Gastrocnemius medialis (tissue), 4 donors: ENCODE measurements around the gene FAM210B.

Source experiments
- POLR2A ChIP-seq, 2 donors: fragments of 450-650 bp; IDR thresholded peaks; one replicate each; pipeline ENCODE4 v1.6.1; 2017; ENCODE audit warnings: antibody characterized with exemption in 2 of 2, mild to moderate bottlenecking in 2 of 2, moderate library complexity in 2 of 2
- TF ChIP-seq, protein P1 (sequence below), 5 experiments: fragments of 450-650 bp in 3 of 5; fragments of 200-600 bp in 2 of 5; sonication (generic) in 2 of 5; IDR thresholded peaks in 4 of 5; conservative IDR thresholded peaks in 1 of 5; 1 replicate in 4 of 5; 2 replicates in 1 of 5; pipeline ENCODE4 v1.5.1; 2016 to 2019; ENCODE audit warnings: antibody characterized with exemption in 5 of 5, mild to moderate bottlenecking in 3 of 5, moderate library complexity in 3 of 5

DNA sequence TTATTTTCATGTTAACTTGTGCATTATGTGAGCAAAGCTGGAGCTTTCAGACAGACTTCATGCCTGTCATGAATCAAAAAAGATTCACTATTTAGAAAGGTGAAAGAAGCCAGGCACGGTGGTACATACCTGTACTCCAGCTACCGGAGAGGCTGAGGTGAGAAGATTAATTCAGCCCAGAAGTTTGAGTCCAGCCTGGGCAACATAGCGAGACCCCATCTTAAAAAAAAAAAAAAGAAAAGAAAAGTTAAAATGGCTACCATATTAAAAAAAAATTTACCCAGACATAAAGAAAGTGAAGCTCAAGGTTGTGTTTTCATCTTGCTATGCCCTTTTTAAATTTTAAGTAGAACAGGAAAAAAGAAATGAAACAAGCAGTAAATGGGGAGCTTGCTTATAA is 54.2 kb downstream of the FAM210B start:
- TF ChIP-seq, protein P1, sequence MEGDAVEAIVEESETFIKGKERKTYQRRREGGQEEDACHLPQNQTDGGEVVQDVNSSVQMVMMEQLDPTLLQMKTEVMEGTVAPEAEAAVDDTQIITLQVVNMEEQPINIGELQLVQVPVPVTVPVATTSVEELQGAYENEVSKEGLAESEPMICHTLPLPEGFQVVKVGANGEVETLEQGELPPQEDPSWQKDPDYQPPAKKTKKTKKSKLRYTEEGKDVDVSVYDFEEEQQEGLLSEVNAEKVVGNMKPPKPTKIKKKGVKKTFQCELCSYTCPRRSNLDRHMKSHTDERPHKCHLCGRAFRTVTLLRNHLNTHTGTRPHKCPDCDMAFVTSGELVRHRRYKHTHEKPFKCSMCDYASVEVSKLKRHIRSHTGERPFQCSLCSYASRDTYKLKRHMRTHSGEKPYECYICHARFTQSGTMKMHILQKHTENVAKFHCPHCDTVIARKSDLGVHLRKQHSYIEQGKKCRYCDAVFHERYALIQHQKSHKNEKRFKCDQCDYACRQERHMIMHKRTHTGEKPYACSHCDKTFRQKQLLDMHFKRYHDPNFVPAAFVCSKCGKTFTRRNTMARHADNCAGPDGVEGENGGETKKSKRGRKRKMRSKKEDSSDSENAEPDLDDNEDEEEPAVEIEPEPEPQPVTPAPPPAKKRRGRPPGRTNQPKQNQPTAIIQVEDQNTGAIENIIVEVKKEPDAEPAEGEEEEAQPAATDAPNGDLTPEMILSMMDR (IDR thresholded peaks at IDR 0.05 in 4 of 5, conservative IDR thresholded peaks at IDR 0.05 in 1 of 5), result no peak
- TF ChIP-seq POLR2A (IDR thresholded peaks at IDR 0.05), result no peak
